SIG-M5 treated with dmso at 0.1 percent for 504 hours (cell line): ENCODE measurements around the gene MCM10.
"Not testable (repeated sequence)": the region's sequence is repeated elsewhere in the genome, so short reads cannot be mapped to it uniquely, and the experiment has no call there.

ENCODE experiments used
- DNase-seq: peaks from one replicate; lab custom pipeline; 2025; ENCODE audit not compliant: unreplicated experiment; lab: John Stamatoyannopoulos, UW

The MCM10 gene

DNA sequence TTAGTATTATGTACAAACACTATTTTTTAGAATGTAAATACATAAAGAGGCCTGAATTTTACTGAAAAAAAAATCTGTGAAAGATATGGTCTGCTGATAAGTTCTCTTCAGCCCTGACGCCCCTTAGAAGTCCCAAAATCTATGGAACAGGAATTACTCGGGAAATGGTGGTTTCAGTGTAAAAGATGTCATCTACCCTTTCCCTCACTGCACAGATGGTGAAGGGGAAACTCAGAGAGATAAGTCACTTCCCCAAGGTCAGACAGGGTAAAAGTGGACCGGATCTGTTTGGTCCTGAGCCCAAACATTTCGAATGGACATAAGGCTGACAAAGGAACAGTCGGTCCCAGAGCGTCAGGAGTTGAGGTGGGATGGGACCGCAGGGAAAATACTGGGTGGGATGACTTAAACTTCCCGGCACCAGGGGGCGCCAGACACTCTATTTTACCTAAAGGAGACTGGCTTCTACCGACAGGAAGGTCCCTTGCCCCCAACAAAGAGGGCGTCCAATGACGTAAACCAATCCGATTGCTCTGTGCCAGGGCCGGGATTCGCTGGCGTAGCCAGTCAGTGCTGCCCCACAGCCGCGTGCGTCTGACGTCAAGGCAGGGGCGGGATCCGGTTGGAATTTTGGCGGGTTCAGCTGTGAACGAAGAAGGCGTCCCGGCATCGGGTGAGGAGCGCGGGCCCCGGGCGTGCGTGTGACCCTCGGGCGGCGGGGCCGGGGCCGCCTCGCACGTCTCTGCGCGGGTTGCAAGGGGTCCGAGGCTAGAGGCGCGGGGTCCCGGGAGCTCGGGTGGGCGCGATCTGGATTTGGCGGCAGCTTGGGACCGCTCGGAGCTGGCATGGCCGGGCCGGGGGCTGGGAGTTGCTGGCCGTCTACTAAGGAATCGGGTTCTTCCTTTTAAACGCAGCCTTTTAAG, at the start of gene MCM10:
Gene MCM10, plus strand, starts transcription at position 625 of the 923 bp plus-strand sequence. CDS start 2,645 bp downstream, outside the sequence.
- DNase-seq = peak; percentile 95

DNA sequence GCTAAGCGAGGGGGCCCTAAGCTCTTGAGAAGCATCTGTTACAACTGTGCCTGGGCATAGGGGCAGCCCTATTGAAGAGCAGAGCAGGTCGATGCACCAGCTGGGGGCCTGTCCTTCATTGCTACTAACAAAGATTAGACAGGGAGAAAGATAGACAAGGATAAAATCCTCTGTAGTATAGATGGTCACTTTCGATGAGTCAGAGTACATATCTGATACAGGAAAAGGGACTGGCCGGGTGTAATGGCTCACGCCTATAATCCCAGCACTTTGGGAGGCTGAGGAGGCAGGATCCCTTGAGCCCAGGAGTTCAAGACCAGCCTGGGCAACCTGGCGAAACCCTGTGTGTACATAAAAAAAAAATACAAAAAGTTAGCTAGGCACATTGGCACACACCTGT, 47.8 kb upstream of the MCM10 start:
- DNase-seq = no peak

- no peak for DNase-seq
These were observed 45.2 kb upstream of the MCM10 start for GRCh38 chr10:13115832-13116803.

GRCh38 chr10:13117841-13118783, 43.2 kb upstream of the MCM10 start:
- peak; percentile 82 for DNase-seq

GRCh38 chr10:13118784-13119410, 42.5 kb upstream of the MCM10 start:
- DNase-seq = no peak

GRCh38 chr10:13120786-13121499, 40.4 kb upstream of the MCM10 start:
- DNase-seq = no peak

- DNase-seq = no peak
These were observed 39.9 kb upstream of the MCM10 start for GRCh38 chr10:13121500-13121854.

DNA sequence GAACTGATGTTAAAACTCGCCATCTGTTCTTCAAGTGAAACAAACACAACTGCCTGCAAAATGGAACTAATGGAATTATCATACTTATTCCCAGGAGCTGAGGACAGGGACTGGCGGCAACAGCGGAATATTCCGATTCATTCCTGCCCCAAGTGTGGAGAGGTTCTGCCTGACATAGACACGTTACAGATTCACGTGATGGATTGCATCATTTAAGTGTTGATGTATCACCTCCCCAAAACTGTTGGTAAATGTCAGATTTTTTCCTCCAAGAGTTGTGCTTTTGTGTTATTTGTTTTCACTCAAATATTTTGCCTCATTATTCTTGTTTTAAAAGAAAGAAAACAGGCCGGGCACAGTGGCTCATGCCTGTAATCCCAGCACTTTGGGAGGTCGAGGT, 24.7 kb upstream of the MCM10 start:
- DNase-seq = no peak

DNA sequence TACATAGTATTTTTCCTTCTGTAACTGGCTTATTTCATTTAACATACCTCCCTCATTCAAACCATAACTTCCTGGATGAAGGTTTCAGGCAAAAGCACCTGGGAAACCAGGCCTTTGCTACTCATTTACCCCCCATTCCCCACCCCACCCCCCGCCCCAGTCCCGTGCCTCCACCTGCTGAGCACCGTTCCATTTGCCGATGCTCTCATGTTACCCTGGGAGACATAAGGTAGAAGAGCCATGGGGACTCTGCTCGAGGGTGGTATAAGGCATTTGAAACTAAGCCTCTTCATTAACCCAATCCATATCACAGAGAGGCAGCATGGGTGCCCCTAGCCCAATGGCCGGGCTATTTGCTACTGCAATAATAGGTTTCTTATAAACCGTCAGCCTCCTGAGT, 22.2 kb upstream of the MCM10 start:
- DNase-seq = no peak

DNA sequence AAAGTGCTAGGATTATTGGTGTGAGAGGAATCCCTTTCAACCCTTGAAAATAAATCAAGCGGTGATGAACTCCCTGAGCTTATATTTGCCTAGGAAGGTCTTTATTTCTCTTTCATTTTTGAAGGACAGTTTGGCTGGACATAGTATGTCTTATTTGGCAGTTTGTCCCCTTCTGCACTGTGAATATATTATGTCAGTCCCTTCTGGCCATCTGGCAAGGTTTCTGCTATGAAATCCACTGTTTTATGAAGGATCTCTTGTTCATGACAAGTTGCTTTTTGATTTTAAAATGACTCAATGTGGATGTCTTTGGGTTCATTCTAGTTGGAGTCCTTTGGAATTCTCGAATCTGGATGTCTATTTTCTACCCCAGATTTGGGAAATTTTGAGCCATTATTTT, 21.7 kb upstream of the MCM10 start:
- DNase-seq = no peak

GRCh38 chr10:13140627-13141190, 20.6 kb upstream of the MCM10 start:
- no peak for DNase-seq

DNA sequence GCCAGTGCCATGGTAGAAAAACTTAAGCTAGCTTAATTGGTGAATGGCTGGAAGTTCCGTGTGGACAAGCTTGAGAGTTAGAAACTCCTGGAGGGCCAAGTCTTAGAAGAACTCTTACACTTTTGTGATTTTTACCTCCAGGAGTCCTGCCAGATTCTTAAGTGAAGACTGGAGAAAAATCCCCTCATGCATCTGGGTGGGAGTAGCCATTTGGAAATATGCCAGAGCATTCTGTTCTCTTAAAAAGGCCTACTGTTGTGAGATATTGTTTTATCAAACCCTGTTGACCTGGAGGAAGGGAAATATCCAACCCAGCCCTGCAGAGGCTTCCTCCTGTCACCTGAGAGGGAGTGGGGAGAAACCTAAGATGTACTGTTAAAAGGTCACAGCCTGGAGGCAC, 17.6 kb upstream of the MCM10 start:
- DNase-seq = no peak

GRCh38 chr10:13144814-13145213, 16.5 kb upstream of the MCM10 start:
- no peak for DNase-seq

DNA sequence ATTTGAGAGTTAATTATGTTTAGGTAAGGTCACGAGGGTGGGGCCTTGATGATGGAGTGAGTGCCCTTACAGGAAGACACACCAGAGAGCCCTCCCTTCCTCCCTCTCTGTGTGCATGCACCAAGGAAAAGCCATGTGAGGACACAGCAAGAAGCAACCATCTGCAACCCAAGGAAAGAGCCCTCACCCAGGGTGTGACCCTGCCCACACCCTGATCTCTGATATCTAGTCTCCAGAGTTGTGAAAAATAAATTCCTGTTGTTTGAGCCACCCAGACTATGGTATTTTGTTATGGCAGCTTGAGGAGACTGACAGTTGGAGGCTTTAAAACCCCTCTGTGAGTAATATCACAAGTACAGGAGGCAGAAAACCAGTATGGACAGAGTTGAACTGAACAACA, 15.0 kb upstream of the MCM10 start:
- DNase-seq = no peak

- DNase-seq = no peak
These were observed 14.2 kb upstream of the MCM10 start for GRCh38 chr10:13147161-13147560.

DNA sequence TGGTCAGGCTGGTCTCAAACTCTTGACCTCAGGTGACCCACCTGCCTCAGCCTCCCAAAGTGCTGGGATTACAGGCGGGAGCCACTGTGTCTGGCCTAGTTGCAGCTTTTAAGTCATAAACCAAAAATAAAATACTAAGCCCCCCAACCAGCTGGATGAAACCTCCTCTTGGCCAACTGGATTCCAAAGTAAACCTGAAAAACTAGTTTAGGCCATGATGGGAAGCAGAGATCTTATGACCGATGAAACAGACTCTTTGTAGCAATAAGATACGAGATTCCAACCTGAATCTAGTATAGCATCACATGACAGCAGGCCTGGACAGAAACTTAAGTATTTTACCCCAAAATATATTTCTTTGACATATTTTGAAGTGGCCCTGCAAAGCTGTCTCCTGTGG, 9.1 kb upstream of the MCM10 start:
- peak; percentile 15 for DNase-seq

DNA sequence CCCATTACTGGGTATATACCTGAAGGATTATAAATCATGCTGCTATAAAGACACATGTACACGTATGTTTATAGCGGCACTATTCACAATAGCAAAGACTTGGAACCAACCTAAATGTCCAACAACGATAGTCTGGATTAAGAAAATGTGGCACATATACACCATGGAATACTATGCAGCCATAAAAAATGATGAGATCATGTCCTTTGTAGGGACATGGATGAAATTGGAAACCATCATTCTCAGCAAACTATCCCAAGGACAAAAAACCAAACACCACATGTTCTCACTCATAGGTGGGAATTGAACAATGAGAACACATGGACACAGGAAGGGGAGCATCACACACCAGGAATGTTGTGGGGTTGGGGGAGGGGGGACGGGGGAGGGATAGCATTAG, 5.5 kb upstream of the MCM10 start:
- not testable (repeated sequence) for DNase-seq

DNA sequence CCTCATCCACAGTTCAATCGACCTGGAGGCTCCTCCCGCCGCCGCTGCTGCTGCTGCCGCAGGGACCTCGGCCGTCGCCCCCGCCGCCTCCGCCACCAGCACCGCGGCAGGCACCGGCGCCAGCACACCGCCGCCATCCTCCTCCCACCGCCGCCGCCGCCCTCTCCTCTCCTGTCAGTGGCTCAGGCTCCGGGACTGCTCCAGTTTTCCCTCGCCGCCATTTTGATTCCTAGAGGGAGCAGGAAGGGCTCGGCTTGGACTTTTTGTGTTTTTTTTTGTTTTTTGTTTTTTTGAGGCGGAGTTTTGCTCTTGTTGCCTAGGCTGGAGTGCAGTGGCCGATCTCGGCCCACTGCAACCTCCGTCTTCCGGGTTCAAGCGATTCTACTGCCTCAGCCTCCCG, 3.0 kb upstream of the MCM10 start:
- DNase-seq = no peak

DNA sequence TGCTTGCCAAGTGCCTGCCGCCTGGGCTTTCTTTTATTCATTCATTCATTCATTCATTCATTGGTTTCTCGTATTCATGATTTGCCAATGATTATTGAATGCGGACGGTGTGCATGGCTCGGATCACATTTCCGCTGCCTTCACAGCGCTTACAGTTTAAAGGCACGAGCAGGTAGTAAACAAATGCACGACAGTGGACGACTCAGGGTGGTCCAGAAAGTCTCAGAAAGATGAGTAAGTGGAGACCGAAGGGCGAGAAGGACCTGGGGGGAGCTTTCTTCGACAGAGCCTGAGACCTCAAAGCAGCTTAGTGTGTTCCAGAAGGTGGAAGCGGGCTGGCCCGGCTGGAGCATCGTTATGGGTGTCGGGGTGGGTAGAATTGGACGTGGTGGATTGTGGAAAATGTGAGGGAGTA, 506 bp downstream of the MCM10 start:
- no peak for DNase-seq
